Urothelium cell line (cell line): ENCODE measurements around the gene RHBDD3.
A peak's percentile ranks its signal among the peaks of the same experiment; 100 is the strongest.

ENCODE experiments used
- DNase-seq: peaks from one replicate; pipeline ENCODE4 v3.0.0; 2011; ENCODE audit warnings: low spot score, mixed read lengths
- FAIRE-seq: peaks from 2 replicates; lab custom pipeline; 2011; peaks lifted over from hg19 to GRCh38; lab: Jason Lieb, UNC

Gene RHBDD3

GRCh38 chr22:29270475-29271271 is 2.9 kb upstream of the RHBDD3 start:
- DNase-seq (no peak), FAIRE-seq (no peak)

- DNase-seq: no peak
- no peak for FAIRE-seq
These were observed 2.1 kb upstream of the RHBDD3 start for GRCh38 chr22:29269731-29270474.

GRCh38 chr22:29269230-29269604 is 1.4 kb upstream of the RHBDD3 start:
- FAIRE-seq (no peak), DNase-seq (no peak)

- DNase-seq: peak; percentile 67
- FAIRE-seq: no peak
These were observed 889 bp upstream of the RHBDD3 start for GRCh38 chr22:29268511-29269229.

GRCh38 chr22:29267462-29267857 is 321 bp downstream of the RHBDD3 start:
- DNase-seq (no peak), FAIRE-seq (no peak)

GRCh38 chr22:29266564-29267461 is 968 bp downstream of the RHBDD3 start:
- DNase-seq (no peak), FAIRE-seq (no peak)

GRCh38 chr22:29265929-29266328 is 1.9 kb downstream of the RHBDD3 start:
- FAIRE-seq: no peak

GRCh38 chr22:29265305-29265704 is 2.5 kb downstream of the RHBDD3 start:
- DNase-seq (no peak), FAIRE-seq (no peak)

More at GRCh38 chr22:29265929-29266328, 1.9 kb downstream of the RHBDD3 start:
- DNase-seq: no peak

GRCh38 chr22:29263791-29264276 is 3.9 kb downstream of the RHBDD3 start:
- FAIRE-seq: peak; percentile 74
- DNase-seq: no peak

- DNase-seq (no peak), FAIRE-seq (no peak)
These were observed 7.0 kb downstream of the RHBDD3 start for GRCh38 chr22:29260601-29261315.

- FAIRE-seq: no peak
- no peak for DNase-seq
These were observed 7.7 kb downstream of the RHBDD3 start for GRCh38 chr22:29260031-29260560.

GRCh38 chr22:29259253-29259899 is 8.4 kb downstream of the RHBDD3 start:
- FAIRE-seq (no peak), DNase-seq (no peak)

- FAIRE-seq (no peak), DNase-seq (no peak)
These were observed 9.2 kb downstream of the RHBDD3 start for GRCh38 chr22:29258407-29259252.

- FAIRE-seq (no peak), DNase-seq (no peak)
These were observed 10.0 kb downstream of the RHBDD3 start for GRCh38 chr22:29257751-29258181.

- FAIRE-seq (no peak), DNase-seq (no peak)
These were observed 11.0 kb downstream of the RHBDD3 start for GRCh38 chr22:29256606-29257325.

GRCh38 chr22:29255064-29255621 is 12.6 kb downstream of the RHBDD3 start:
- no peak for FAIRE-seq

GRCh38 chr22:29254286-29254660 is 13.5 kb downstream of the RHBDD3 start:
- DNase-seq (no peak), FAIRE-seq (no peak)

More at GRCh38 chr22:29255064-29255621, 12.6 kb downstream of the RHBDD3 start:
- DNase-seq: no peak
